ACC112 (cell line): ENCODE data around the gene NXT1.

Experiments
- H2AFZ ChIP-seq: fragments of 200-600 bp; sonication (generic); one replicate; pipeline ENCODE4 v1.6.0; 2017; ENCODE audit warnings: antibody characterized with exemption, low read length; ENCODE audit not compliant: unreplicated experiment
- H3K27ac ChIP-seq: fragments of 200-600 bp; sonication (generic); 2 replicates; pipeline ENCODE4 v1.5.1; 2014; ENCODE audit warnings: low read depth, mild to moderate bottlenecking, antibody characterized with exemption, low read length, moderate library complexity
- H3K27me3 ChIP-seq: fragments of 200-600 bp; sonication (generic); 2 replicates; pipeline ENCODE4 v1.6.1; 2014; ENCODE audit warnings: mild to moderate bottlenecking, antibody characterized with exemption, low read length, moderate library complexity, mixed read lengths; ENCODE audit not compliant: insufficient read depth
- H3K36me3 ChIP-seq: fragments of 200-600 bp; sonication (generic); 2 replicates; pipeline ENCODE4 v1.6.1; 2016; ENCODE audit warnings: mild to moderate bottlenecking, antibody characterized with exemption, low read length, moderate library complexity, mixed read lengths; ENCODE audit not compliant: insufficient read depth
- H3K4me1 ChIP-seq: fragments of 200-600 bp; sonication (generic); one replicate; pipeline ENCODE4 v1.6.1; 2016; ENCODE audit warnings: low read length, mixed read lengths; ENCODE audit not compliant: insufficient read depth, unreplicated experiment, control insufficient read depth
- H3K4me3 ChIP-seq: fragments of 200-600 bp; sonication (generic); 2 replicates; pipeline ENCODE4 v1.5.1; 2014; ENCODE audit warnings: mild to moderate bottlenecking, low read depth, low read length
- H3K79me2 ChIP-seq: fragments of 200-600 bp; sonication (generic); one replicate; pipeline ENCODE4 v1.6.0; 2016; ENCODE audit warnings: low read length; ENCODE audit not compliant: control insufficient read depth, unreplicated experiment, insufficient read depth

The NXT1 gene

GRCh38 chr20:23368316-23369071 is 17.9 kb downstream of the NXT1 start:
- Histone ChIP-seq H3K4me1 (peaks cover 37% of the 10 kb centered on the region), H2AFZ (no peak overlapping the region), H3K36me3 (peaks cover 22% of the 10 kb centered on the region), H3K4me3 (no peak overlapping the region), H3K27me3 (no peaks in the 10 kb centered on the region), H3K79me2 (peaks cover 54% of the 10 kb centered on the region), H3K27ac (peak overlapping the region; percentile 38)

GRCh38 chr20:23369072-23369823 is 18.7 kb downstream of the NXT1 start:
- Histone ChIP-seq H3K4me1 (peaks cover 32% of the 10 kb centered on the region), H3K4me3 (no peak overlapping the region), H2AFZ (no peak overlapping the region), H3K79me2 (peaks cover 47% of the 10 kb centered on the region), H3K36me3 (peaks cover 29% of the 10 kb centered on the region), H3K27ac (no peak overlapping the region), H3K27me3 (no peaks in the 10 kb centered on the region)

GRCh38 chr20:23370274-23370673 is 19.7 kb downstream of the NXT1 start:
- Histone ChIP-seq H3K4me1 (peaks cover 32% of the 10 kb centered on the region), H3K36me3 (peaks cover 39% of the 10 kb centered on the region), H3K27ac (no peak overlapping the region), H3K27me3 (no peaks in the 10 kb centered on the region), H2AFZ (no peak overlapping the region), H3K4me3 (no peak overlapping the region), H3K79me2 (peaks cover 37% of the 10 kb centered on the region)

GRCh38 chr20:23370873-23371272 is 20.3 kb downstream of the NXT1 start:
- H3K4me1 ChIP-seq: peaks cover 30% of the 10 kb centered on the region
- H3K4me3 ChIP-seq: no peak overlapping the region
- peaks cover 31% of the 10 kb centered on the region for H3K79me2 ChIP-seq
- no peak overlapping the region for H3K27ac ChIP-seq
- no peak overlapping the region for H2AFZ ChIP-seq
- no peaks in the 10 kb centered on the region for H3K27me3 ChIP-seq
- H3K36me3 ChIP-seq: peaks cover 45% of the 10 kb centered on the region

GRCh38 chr20:23371496-23371895 is 20.9 kb downstream of the NXT1 start:
- H2AFZ ChIP-seq: no peak overlapping the region
- H3K4me1 ChIP-seq: peaks cover 23% of the 10 kb centered on the region
- no peaks in the 10 kb centered on the region for H3K27me3 ChIP-seq
- no peak overlapping the region for H3K27ac ChIP-seq
- peaks cover 52% of the 10 kb centered on the region for H3K36me3 ChIP-seq
- H3K4me3 ChIP-seq: no peak overlapping the region
- H3K79me2 ChIP-seq: peaks cover 24% of the 10 kb centered on the region

- peaks cover 65% of the 10 kb centered on the region for H3K36me3 ChIP-seq
- no peak overlapping the region for H3K4me3 ChIP-seq
- no peaks in the 10 kb centered on the region for H3K4me1 ChIP-seq
- peaks cover 4% of the 10 kb centered on the region for H3K79me2 ChIP-seq
- H3K27me3 ChIP-seq: no peaks in the 10 kb centered on the region
- no peak overlapping the region for H2AFZ ChIP-seq
- H3K27ac ChIP-seq: no peak overlapping the region
Measured at GRCh38 chr20:23374441-23374840, 23.9 kb downstream of the NXT1 start.

GRCh38 chr20:23375827-23376226 is 25.2 kb downstream of the NXT1 start:
- H3K4me1 ChIP-seq: no peaks in the 10 kb centered on the region
- H2AFZ ChIP-seq: no peak overlapping the region
- no peak overlapping the region for H3K4me3 ChIP-seq
- no peak overlapping the region for H3K27ac ChIP-seq
- H3K36me3 ChIP-seq: peaks cover 56% of the 10 kb centered on the region
- no peaks in the 10 kb centered on the region for H3K79me2 ChIP-seq
- H3K27me3 ChIP-seq: no peaks in the 10 kb centered on the region

- Histone ChIP-seq H3K27me3 (no peaks in the 10 kb centered on the region), H3K79me2 (peaks cover 7% of the 10 kb centered on the region)
Measured at GRCh38 chr20:23379772-23380171, 29.2 kb downstream of the NXT1 start.

GRCh38 chr20:23381876-23382275 is 31.3 kb downstream of the NXT1 start:
- Histone ChIP-seq H2AFZ (no peak overlapping the region), H3K36me3 (peaks cover 41% of the 10 kb centered on the region), H3K4me3 (no peak overlapping the region), H3K4me1 (no peaks in the 10 kb centered on the region), H3K27ac (no peak overlapping the region), H3K27me3 (no peaks in the 10 kb centered on the region), H3K79me2 (peaks cover 18% of the 10 kb centered on the region)

More at GRCh38 chr20:23379772-23380171, 29.2 kb downstream of the NXT1 start:
- Histone ChIP-seq H3K27ac (no peak overlapping the region), H3K4me1 (no peaks in the 10 kb centered on the region), H3K4me3 (no peak overlapping the region), H2AFZ (no peak overlapping the region), H3K36me3 (peaks cover 52% of the 10 kb centered on the region)

- Histone ChIP-seq H3K36me3 (peaks cover 54% of the 10 kb centered on the region), H3K4me3 (no peak overlapping the region), H3K27ac (no peak overlapping the region), H3K27me3 (no peaks in the 10 kb centered on the region), H3K79me2 (peaks cover 20% of the 10 kb centered on the region), H2AFZ (no peak overlapping the region), H3K4me1 (no peaks in the 10 kb centered on the region)
Measured at GRCh38 chr20:23386304-23387117, 35.9 kb downstream of the NXT1 start.
